NK-92 treated with Interleukin-12 subunit alpha and Interleukin-12 subunit beta, amount 100 ng/mL, for 24 hours (cell line): ENCODE data around the gene TTC39A.
"Not testable (repeated sequence)": the region's sequence is repeated elsewhere in the genome, so short reads cannot be mapped to it uniquely, and the experiment has no call there.

ENCODE experiments used
- DNase-seq: peaks from one replicate; lab custom pipeline; 2025; lab: John Stamatoyannopoulos, UW

The TTC39A gene

DNA sequence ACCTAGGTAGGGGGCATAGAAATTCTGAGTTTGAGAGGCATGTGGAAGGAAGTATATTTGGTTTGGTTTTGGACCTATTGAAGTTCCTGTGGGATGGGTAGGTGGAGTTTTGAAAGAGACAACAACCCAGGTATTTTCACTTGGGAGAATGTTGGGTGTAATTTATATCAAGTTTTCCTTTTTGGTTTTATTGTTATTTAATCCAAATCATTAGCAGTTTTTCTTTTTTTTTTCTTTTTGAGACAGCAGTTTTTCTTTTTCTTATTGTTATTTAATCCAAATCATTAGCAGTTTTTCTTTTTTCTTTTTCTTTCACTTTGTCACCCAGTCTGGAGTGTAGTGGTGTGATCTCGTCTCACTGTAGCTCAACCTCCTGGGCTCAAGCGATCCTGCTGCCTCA, 64.2 kb downstream of the TTC39A start:
- DNase-seq: no peak

DNA sequence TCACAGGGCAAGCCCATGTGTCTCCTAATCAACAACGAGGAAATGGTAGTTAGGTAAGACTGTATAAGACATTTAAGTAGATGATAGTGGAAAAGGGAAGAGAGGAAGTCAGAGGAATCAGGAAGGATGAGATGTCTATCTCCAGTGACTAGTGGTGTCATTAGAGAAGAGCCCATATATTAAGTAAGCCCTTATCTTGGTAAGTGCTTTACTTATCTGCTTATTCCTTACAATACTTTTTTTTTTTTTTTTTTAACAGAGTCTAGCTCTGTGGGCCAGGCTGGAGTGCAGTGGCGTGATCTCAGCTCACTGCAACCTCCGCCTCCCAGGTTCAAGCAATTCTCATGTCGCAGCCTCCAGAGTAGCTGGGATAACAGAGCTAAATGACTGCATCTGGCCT, 64.7 kb downstream of the TTC39A start:
- no peak for DNase-seq

DNA sequence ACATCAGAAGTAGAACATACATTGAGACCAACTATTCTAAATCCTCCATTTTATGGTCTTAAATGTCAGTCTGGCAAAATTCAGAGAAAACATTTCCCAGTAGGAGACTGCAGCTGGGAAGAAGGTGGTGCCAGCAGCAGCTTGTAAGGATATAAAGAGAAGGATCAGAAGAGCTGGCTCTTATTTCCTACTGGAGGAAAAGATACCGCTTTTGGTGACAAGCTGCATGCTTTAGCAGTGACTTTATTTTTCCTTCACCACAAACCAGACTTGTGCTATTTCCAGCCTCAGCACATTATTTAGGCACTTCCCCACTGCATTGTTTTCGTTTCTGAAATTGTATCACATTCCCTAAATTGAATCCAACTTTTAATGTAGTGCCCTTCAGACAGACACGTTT, 65.9 kb downstream of the TTC39A start:
- DNase-seq: no peak

DNA sequence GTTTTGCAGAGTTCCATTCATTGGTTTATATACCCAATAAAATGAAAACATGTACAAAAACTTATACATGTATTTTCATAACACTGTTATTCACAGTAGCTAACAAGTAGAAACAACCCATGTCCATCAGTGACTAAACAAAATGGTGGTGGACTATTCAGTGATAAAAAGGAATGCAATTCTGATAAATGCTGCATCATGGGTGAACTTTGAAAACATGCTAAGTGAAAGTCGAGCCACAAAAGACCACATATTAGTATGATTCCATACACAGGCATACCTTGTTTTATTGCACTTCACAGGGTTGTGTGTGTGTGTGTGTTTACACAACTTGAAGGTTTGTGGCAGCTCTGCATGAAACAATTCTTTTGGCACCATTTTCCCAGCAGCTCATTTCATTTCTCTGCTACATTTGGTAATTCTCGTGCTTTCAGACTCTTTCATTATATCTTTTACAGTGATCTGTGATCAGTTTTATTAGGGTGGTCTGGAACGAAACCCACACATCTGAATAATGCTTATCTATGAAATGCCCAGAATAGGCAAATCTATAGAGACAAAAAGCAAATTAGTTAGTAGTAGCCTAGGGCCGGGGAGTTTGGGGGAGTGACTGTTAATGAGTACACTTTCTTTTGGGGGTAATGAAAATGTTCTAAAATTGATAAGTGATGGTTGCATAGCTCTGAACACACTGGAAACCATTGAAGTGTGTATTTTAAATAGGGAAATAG, 67.0 kb downstream of the TTC39A start:
- no peak for DNase-seq

DNA sequence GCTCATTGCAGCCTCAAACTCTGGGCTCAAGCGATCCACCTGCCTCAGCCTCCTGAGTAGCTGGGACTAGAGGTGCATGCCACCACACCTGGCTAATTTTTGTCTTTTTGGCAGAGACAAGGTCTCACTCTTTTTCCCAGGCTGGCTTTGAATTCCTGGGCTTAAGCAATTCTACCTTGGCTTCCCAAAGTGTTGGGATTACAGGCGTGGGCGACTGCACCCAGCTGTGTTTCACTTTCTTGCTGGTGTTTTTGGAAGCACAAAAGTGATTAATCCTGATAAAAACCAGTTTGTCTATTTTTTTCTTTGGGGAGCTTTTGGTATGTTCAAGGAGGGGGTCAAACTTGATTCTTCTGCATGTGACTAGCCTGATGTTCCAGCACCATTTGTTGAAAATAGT, 75.0 kb downstream of the TTC39A start:
- DNase-seq: no peak

DNA sequence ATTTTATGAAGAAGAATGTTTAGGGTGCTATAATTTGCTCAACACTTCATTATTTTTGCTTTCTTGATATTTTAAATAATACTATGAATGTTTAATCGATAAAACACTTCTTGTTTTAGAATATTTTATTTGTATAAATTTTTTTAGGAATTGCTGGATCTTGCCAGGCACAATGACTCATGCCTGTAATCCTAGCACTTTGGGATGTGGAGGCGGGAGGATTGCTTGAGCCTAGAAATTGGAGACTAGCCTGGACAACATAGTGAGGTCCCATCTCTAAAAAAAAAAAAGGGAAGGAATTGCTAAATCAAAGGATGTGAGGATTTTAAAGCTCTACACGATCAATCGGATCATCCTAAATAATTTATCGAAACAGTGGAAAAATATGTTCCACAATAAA, 76.7 kb downstream of the TTC39A start:
- DNase-seq: no peak

DNA sequence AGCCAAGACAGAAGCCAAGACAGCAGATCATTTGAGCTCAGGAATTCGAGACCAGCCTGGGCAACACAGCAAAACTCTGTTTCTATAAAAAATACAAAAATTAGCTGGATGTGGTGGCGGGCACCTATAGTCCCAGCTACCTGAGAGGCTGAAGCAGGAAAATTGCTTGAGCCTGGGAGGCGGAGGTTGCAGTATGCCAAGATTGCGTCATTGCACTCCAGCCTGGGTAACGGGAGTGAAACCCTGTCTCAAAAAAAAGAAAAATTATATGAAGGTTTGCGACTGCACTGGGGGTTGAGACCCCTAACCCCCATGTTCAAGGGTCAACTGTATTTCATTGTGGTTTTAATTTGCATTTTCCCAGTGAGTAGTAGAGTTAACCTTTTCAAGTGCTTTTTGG, 78.0 kb downstream of the TTC39A start:
- no peak for DNase-seq

DNA sequence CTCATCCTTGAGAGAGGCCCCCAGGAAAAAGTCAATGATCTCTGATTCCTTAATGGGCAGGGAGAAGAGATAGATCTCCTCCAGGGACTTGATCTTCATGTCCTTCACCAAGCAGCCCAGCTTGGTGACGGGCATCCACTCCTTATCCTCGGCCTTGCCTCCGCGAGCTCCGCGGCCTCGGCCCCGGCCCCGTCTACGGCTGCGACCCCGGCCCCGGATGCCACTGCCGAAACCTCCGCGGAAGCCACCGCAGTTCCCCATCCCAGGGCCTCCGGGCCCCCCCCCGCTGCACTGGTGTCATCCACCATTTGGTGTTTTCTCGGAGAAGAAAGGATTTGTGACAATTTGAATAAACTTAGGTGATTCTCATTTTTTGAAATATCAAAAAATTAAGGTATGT, 79.2 kb downstream of the TTC39A start:
- DNase-seq: not testable (repeated sequence)

DNA sequence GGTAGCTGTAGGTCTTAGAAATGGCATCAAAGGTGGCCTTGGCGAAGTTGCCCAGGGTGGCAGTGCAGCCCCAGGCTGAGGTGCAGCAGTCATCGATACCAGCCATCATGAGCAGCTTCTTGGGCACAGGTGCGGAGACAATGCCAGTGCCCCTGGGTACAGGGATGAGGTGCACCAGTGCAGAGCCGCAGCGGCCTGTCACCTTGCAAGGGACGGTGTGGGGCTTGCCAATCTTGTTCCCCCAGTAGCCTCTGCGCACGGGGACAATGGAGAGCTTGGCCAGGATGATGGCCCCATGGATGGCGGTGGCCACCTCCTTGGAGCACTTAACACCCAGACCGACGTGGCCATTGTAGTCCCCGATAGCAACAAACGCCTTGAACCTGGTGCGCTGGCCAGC, 79.6 kb downstream of the TTC39A start:
- not testable (repeated sequence) for DNase-seq

DNA sequence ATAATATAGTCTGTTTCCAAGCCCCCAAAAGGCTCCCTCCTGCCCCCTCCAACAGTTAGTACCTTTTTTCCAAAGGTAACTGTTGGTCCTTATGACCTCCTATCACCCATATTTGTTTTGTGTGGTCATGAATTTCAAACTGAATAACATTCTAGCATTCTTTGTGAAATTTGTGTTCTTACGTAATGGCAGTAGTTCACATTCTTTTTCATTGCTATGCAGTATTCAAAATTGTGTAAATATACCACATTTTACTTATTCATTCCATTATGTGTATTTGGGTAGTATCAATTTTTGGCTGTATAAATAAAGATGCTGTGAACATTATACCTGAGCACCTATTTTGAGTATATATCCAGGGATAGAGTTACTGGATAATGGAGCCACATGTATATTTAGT, 80.9 kb downstream of the TTC39A start:
- DNase-seq: no peak

DNA sequence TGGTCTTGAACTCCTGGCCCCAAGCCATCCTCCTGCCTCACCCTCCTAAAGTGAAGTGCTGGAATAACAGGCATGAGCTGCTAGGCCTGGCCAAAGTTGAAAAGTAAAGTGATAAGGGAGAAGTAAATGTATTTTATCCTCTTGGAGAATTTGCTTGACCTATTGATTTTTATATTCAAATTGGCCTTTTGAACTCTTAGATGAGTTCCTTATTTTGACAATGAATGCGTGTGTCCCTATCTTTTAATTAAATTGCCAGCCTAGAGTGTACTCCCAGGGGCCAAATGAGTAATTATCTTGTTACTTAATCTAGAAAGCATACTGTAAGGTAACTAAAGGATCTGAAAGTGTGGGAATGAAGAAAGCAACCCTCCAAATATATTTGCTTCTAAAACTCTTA, 82.9 kb downstream of the TTC39A start:
- no peak for DNase-seq

DNA sequence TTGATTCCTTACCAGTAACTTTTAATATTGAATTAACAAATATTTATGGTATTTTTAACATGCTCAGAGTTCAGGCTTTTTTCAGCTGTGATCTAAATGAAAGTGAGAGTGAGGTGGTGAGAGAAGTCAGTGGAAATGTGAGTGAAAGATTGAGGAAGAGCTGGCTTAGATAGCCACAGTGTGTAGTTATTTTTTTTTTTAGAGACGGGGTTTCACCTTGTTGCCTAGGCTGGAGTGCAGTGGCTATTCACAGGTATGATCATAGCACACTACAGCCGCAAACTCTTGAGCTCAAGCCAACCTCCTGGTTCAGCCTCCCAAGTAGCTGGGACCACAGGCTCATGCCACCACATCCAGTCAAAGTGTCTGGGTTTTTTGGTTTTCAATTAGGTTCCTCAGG, 83.3 kb downstream of the TTC39A start:
- no peak for DNase-seq

DNA sequence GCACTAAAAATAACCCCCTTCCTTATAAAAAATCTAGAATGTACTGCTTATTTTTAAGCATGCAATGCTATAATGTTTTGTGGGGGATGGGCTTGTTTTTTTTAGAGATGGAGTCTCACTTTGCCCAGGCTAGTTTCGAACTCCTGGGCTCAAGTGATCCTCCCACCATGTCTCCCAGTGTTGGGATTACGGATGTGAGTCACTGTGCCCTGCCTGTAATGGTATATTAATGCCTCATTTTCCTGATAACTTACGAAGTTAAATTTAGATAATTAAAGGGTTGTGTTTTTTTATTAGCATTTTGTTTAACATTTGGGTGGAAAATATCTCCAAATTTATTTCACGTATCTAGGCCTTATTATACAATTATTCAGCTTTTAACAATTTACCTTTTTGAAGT, 87.8 kb downstream of the TTC39A start:
- DNase-seq: no peak

DNA sequence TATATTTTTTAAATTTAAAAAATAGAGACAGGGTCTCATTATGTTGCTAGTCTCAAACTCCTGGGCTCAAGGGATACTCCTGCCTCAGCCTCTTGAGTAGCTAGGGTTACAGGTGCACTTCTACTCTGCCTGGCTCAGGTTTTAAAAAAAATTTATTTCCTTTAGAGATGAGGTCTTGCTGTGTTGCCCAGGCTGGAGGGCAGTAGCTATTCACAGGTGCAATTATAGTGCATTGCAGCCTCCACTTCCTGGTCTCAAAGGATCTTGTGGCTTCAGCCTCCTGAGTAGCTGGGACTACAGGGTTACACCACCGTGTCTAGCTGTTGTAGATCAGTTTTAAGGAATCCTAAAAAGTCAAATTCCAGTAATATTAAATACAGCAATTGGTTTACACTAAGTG, 89.2 kb downstream of the TTC39A start:
- no peak for DNase-seq

DNA sequence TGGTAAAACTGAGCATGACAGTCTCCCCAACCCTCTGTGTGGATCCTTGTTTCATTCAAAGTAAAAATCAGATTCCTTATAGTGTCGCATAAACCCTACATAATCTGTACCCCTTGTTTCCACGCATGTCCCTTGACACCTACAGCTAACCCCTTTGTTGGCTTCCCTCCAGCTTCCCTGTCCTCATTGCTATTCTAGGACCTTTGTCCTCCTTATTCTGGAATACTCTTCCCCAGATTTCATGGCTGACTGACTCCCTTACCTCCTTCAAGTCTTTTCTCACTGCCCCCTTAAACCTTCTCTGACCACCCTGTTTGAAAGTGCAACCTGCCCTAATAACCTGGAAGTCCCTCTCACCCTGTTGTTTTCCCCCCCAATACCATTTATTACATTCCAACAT, 90.3 kb downstream of the TTC39A start:
- no peak for DNase-seq

DNA sequence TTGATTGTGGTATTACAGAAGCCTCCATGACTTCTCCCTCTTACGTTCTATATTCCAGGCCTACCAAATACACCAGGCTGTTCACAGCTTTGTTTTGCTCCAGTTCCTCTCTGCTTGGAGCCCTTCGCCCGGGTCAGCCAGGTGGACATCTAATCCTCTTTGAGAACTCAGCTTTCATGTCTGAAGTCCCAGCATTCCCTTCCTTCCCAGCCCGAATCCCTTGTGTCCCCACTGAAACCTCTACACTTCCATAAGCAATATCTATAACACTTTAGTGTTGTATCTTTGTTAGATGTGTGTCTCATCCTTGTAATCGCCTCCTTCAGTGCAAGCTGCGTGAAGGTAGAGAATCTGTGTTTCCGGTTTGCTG, 92.3 kb downstream of the TTC39A start:
- DNase-seq: no peak

DNA sequence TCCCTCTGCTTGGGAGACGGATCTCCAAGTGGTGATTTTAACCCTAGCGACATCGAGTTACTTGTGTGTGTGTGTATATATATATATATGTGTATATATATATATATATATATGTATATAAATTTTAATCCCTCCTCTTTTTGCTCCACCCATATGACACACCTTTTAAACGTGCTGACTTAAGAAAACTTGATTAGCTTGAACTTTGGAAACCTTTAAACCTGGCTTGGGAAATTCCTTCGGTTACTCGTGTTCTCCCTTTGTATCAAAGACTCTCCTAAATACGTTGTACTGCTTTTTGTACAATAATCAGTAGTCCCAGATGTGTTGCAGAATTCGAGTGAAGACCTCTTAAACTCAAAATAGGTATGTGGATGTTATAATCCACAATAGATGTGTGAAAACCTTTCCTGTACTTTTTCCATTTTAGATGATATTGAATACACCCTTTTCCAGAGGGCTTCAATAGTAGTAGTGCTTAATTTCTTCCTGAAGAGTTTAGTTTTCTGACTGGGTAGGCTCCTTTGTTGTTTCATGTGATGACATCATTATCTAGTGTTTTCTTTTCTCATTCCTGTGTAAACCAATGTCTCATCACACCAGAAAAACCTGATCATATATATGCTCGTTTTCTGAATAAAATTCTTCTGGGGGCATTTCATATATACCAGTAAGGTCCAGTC, 92.9 kb downstream of the TTC39A start:
- DNase-seq: no peak
